Midbrain (tissue), 1 donor: ENCODE data around the gene NRIP3.
A peak's percentile ranks its signal among the peaks of the same experiment; 100 is the strongest.
"Not testable (repeated sequence)": the region's sequence is repeated elsewhere in the genome, so short reads cannot be mapped to it uniquely, and the experiment has no call there.

Experiments used
- DNase-seq: peaks from one replicate; lab custom pipeline; 2025; lab: John Stamatoyannopoulos, UW

NRIP3 gene

GRCh38 chr11:9016916-9017642 lies 13.3 kb upstream of the NRIP3 start:
- DNase-seq = no peak

GRCh38 chr11:9015677-9016076 lies 11.9 kb upstream of the NRIP3 start:
- peak; percentile 77 for DNase-seq

- no peak for DNase-seq
Measured at GRCh38 chr11:9014826-9015225, 11.0 kb upstream of the NRIP3 start.

GRCh38 chr11:9013373-9013772 lies 9.6 kb upstream of the NRIP3 start:
- DNase-seq = no peak

- not testable (repeated sequence) for DNase-seq
Measured at GRCh38 chr11:9009538-9009937, 5.7 kb upstream of the NRIP3 start.

GRCh38 chr11:9008661-9009060 lies 4.9 kb upstream of the NRIP3 start:
- no peak for DNase-seq

- DNase-seq = no peak
Measured at GRCh38 chr11:9008011-9008550, 4.3 kb upstream of the NRIP3 start.

- DNase-seq = no peak
Measured at GRCh38 chr11:9005087-9005486, 1.3 kb upstream of the NRIP3 start.

- no peak for DNase-seq
Measured at GRCh38 chr11:9004183-9004926, 554 bp upstream of the NRIP3 start.

- no peak for DNase-seq
Measured at GRCh38 chr11:9002920-9003572, 755 bp downstream of the NRIP3 start.

GRCh38 chr11:9001736-9002135 lies 2.1 kb downstream of the NRIP3 start:
- DNase-seq = no peak

- no peak for DNase-seq
Measured at GRCh38 chr11:8998017-8998416, 5.8 kb downstream of the NRIP3 start.

GRCh38 chr11:8997451-8997850 lies 6.3 kb downstream of the NRIP3 start:
- no peak for DNase-seq

- DNase-seq = no peak
Measured at GRCh38 chr11:8989453-8989852, 14.3 kb downstream of the NRIP3 start.

- DNase-seq = no peak
Measured at GRCh38 chr11:8988329-8989234, 15.2 kb downstream of the NRIP3 start.

- no peak for DNase-seq
Measured at GRCh38 chr11:8987446-8987845, 16.4 kb downstream of the NRIP3 start.

GRCh38 chr11:8986772-8987171 lies 17.0 kb downstream of the NRIP3 start:
- not testable (repeated sequence) for DNase-seq

GRCh38 chr11:8985462-8985861 lies 18.3 kb downstream of the NRIP3 start:
- DNase-seq = no peak

- no peak for DNase-seq
Measured at GRCh38 chr11:8983552-8983951, 20.2 kb downstream of the NRIP3 start.

GRCh38 chr11:8980485-8980884 lies 23.3 kb downstream of the NRIP3 start:
- no peak for DNase-seq

- DNase-seq = not testable (repeated sequence)
Measured at GRCh38 chr11:8979365-8979764, 24.4 kb downstream of the NRIP3 start.

- no peak for DNase-seq
Measured at GRCh38 chr11:8973121-8973520, 30.7 kb downstream of the NRIP3 start.
